H1 (cell line): ENCODE data around the gene RBBP5. TPM values are rescaled to one million over a fixed set of nuclear protein-coding genes. Genes with fewer than 3 reads are reported as not detected.

Experiments used
- EGR1 ChIP-seq: IDR thresholded peaks from 2 replicates; pipeline ENCODE4 v1.6.1; 2011; ENCODE audit warnings: low read depth, low read length, borderline replicate concordance
- KDM5A ChIP-seq: fragments of 200-600 bp; IDR thresholded peaks from 2 replicates; pipeline ENCODE4 v1.7.1; 2012; ENCODE audit warnings: mild to moderate bottlenecking, low read length, inconsistent platforms, mixed read lengths
- polyA plus RNA-seq, 7 experiments: library from polyadenylated mRNA; depleted of rRNA in 3 of 7; stranded (reverse) in 5 of 7; unstranded in 2 of 7; fragments of >200 nt in 5 of 7; fragments of 200-250 nt in 2 of 7; gene quantifications; 1 replicate in 5 of 7; 2 replicates in 1 of 7; 4 replicates in 1 of 7; pipeline versions ENCODE4 v1.2.1 to v1.2.3, GENCODE V29; 2011 to 2013; ENCODE audit warnings: missing spikeins in 2 of 7, mixed read lengths in 2 of 7
- total RNA-seq: library from RNA; stranded (reverse); fragmentation: NEBNext Ultra II Directional; extraction: Animal tissue kit (Norgen Biotek cat#: 25700); gene quantifications from 2 replicates; pipeline ENCODE4 v1.2.1, GENCODE V29; 2021

The RBBP5 gene
- total and polyA plus RNA-seq, 2 of the 8 experiments (the other 6 are each of a cell fraction or from before 2014, with no cell fraction given), result 6.7 to 21.5 TPM

- TF ChIP-seq EGR1 (no peak), KDM5A (no peak)
Measured at GRCh38 chr1:205082431-205082830, 39.3 kb downstream of the RBBP5 start (continued).
